Measurements from ENCODE around the gene NENF. TPM values are rescaled to one million over a fixed set of nuclear protein-coding genes. Genes with fewer than 3 reads are reported as not detected.

Gene NENF
- total RNA-seq, 1 donor from 2014 or later = 19.5 TPM

GRCh38 chr1:212430955-212431394 lies 1.7 kb upstream of the NENF start:
- intact Hi-C loops (cut with micrococcal nuclease) = loop anchor here (5.0 kb wide), 1 partner anchor 854 kb away; the partner anchor contains the start of gene SLC30A1

DNA sequence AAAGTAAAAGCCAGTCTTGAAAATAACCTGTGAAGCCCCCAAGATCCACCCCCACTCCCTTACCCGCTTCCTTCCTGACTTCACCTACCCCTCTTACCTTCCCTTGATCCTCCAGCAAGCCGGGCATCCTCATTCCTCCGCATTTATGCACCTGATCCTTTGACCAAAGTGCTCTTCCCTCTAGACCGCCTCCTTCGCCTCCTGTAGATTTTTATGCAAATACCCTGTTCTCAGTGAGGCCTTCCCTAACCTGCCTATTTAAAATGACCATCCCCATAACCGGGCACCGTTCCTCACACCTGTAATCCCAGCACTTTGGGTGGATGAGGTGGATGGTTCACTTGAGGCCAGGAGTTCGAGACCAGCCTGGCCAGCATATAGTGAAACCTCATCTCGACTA lies 1.1 kb upstream of the NENF start:
- intact Hi-C loops (cut with micrococcal nuclease) = loop anchor here (1.0 to 5.0 kb wide), 6 partner anchors 17 to 854 kb away; partner anchors contain the start of genes DTL, INTS7, NEK2 and PACC1

DNA sequence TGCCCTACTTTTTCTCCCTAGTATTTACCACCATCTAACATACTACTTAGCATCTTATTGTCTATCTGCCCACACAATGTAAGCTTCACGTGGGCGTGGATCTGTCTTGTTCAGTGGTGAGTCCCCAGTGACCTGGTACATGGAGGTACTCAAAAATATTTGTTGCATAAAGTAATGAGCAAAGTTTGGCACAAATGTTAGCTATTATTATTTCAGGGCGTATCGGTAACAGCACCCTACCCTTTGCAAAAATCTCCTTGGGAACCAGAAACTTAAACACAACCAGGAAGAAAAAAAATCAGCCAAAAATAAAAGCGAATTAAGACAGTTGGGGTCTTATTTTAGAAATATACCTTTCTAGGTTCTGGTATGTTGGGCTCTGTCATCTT lies 454 bp upstream of the NENF start:
- intact Hi-C loops (cut with micrococcal nuclease) = loop anchor here (1.0 to 5.0 kb wide), 6 partner anchors 18 to 855 kb away; partner anchors contain the start of genes DTL, INTS7, NEK2 and PACC1

DNA sequence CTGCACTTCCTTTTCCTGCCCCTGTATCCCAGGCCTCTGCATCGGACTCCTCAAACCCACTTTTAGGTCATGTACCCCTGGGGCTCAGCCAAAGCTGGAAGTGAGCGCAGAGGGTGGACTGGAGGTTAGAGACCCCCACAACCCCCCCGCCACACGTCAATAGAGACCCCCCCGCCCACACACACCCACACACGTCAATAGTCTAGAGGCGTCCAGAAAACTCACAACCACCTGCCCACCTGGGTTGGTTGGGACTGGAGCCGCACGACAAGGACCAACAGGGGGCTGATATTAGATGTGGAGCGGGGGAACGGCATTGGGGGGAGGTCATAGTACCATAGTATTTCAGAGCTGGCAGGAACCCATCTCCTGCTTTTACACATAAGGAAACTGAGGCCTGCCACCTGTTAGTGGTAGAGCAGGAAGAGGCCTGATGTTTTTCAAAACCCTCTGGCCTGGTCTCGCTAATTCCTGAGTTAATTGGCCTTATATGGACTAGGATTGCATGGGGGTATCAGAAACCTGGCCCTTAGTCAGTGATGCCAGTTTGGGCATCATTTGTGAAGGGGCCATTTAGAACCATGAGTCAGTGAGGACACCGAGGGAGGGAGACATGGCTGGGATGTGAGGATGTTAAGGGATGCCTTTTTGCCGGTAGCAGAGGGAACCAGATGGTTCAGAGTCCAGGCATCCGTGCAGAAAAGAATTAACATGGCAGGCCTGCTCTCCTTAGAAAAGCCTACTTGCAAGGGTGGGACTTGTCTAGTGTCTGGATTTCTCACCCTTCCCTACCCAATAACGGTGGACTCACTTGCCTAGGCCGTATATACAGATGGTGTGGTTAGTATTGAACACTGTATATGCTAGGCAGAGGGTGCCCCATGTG lies 1.1 kb downstream of the NENF start:
- intact Hi-C loops (cut with micrococcal nuclease) = loop anchor here (1.0 to 5.0 kb wide), 5 partner anchors 149 to 857 kb away; partner anchors contain the start of genes ANGEL2, PPP2R5A and SLC30A1

DNA sequence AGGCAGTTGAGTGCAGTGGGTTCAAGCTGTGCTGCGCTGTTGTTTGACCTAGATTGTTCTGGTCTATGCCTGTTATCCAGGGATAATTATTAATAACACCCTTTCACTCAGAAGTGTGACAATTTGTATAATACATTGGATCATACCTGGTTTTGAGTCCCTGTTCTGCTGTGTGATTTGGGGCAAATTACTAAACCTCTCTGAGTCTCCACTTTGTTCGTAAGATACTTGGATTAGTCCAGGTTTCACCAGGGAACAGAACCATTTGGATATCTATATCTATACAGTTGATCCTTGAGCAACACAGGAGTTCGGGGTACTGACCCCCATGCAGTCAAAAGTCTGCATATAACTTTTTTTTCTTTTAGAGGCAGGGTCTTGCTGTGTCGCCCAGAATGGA lies 2.3 kb downstream of the NENF start:
- intact Hi-C loops (cut with micrococcal nuclease) = loop anchor here (5.0 kb wide), 1 partner anchor 858 kb away; the partner anchor contains the start of gene SLC30A1

- intact Hi-C loops (cut with micrococcal nuclease) = no loop called here
Measured at GRCh38 chr1:212437179-212437798, 4.6 kb downstream of the NENF start.

- intact Hi-C loops (cut with micrococcal nuclease) = no loop called here
Measured at GRCh38 chr1:212438831-212439237, 6.1 kb downstream of the NENF start.

GRCh38 chr1:212440419-212440818 lies 7.7 kb downstream of the NENF start:
- intact Hi-C loops (cut with micrococcal nuclease) = no loop called here

DNA sequence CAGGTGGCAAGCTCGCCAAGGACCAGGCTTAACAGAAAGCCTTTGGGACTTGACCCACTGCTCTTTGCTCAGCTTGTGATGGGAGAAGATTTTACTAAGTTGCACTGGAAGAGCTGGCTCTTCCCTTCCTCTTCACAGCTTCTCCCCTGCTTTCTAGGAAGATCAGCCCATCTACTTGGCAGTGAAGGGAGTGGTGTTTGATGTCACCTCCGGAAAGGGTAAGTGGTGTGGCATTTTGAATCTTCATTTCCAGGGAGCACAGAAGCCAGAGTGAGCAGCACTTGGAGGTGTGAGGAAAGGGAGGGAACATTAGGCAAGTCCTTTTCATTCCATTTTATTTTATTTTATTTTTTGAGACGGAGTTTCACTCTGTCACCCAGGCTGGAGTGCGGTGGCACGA lies 9.7 kb downstream of the NENF start:
- intact Hi-C loops (cut with micrococcal nuclease) = no loop called here

GRCh38 chr1:212446333-212446732 lies 13.6 kb downstream of the NENF start:
- intact Hi-C loops (cut with micrococcal nuclease) = no loop called here

GRCh38 chr1:212447478-212447877 lies 14.8 kb downstream of the NENF start:
- intact Hi-C loops (cut with micrococcal nuclease) = no loop called here

DNA sequence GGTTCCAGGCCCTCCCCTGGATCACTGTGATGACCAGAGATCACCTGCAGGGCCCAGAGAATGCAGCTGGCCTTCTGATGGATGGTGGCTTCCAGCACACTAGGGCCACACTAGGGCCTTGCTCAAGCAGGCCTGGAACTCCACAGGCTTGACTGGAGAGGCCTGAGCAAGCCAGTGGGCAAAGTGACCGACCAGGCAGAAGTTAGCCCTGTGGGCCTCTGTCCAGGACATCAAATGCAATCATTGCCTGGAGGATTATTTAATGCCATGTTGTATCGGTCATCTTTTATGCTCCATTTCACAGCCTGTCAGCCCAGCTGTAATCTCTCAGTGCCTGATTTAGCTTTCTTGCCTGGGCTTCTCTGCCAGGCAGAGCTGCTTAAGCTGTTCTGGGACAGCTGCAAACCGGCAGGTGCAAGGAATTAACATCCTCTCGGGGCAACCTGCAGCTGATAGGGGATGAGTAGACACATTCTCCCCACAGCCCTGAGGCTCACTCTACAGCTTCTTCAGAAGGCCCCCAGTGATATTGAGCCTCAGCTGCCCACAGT lies 17.7 kb downstream of the NENF start:
- intact Hi-C loops (cut with micrococcal nuclease) = loop anchor here (10.0 kb wide), 1 partner anchor 936 kb away; no protein-coding TSS in a partner anchor

- intact Hi-C loops (cut with micrococcal nuclease) = loop anchor here (10.0 kb wide), 1 partner anchor 937 kb away; no protein-coding TSS in a partner anchor
Measured at GRCh38 chr1:212451416-212452322, 18.9 kb downstream of the NENF start.

DNA sequence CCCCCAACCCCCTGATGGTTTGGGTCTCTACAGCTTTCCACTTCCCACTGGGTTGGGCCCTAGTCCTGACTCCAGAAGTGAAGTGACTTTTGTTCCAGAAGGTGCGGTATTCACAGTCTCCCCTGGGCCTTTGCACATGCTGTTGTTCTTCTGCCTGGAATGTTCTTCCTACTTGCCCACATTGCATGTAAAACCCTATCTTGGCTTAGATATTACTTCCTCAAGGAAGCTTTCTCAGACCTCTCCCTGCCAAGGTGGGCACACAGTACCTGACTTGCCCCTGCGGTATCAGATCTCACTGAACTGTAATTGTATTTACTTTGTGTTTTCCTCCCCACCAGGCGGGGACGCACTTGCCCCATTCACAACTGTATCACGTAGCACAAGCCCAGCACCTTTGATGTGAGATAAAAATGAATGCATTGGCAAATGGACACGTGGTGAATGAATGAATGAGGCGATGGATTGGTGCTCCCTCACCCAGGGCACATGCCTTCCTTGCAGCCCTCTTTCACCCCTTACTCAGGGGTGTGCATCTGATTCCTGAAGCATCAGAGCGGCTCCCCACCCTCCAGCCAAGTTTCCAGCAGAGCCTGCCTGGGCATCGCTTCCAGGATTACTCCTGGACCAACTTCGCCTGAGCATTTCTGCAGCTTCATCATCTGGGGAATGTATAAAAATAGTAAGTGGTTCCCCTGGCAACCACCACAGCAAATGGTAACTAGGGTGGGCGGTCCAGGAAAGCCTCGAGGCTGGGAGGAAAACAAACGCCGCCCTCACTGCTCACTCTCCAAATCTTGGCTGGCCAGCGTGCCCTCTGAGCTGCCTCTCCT lies 19.8 kb downstream of the NENF start:
- intact Hi-C loops (cut with micrococcal nuclease) = loop anchor here (10.0 kb wide), 1 partner anchor 938 kb away; no protein-coding TSS in a partner anchor

GRCh38 chr1:212453156-212453857 lies 20.6 kb downstream of the NENF start:
- intact Hi-C loops (cut with micrococcal nuclease) = loop anchor here (10.0 kb wide), 1 partner anchor 939 kb away; no protein-coding TSS in a partner anchor

GRCh38 chr1:212454741-212455140 lies 22.0 kb downstream of the NENF start:
- intact Hi-C loops (cut with micrococcal nuclease) = loop anchor here (10.0 kb wide), 1 partner anchor 940 kb away; no protein-coding TSS in a partner anchor

- intact Hi-C loops (cut with micrococcal nuclease) = loop anchor here (10.0 kb wide), 1 partner anchor 941 kb away; no protein-coding TSS in a partner anchor
Measured at GRCh38 chr1:212455401-212455800, 22.7 kb downstream of the NENF start.

- intact Hi-C loops (cut with micrococcal nuclease) = loop anchor here (1.0 to 10.0 kb wide), 11 partner anchors 42 to 941 kb away; partner anchors contain the start of genes DTL, INTS7 and PACC1
Measured at GRCh38 chr1:212455803-212456528, 23.2 kb downstream of the NENF start.
